Right renal pelvis (tissue), 4 donors: ENCODE data around the gene METTL25B. TPM values are rescaled to one million over a fixed set of nuclear protein-coding genes. Genes with fewer than 3 reads are reported as not detected.

Experiments
- DNase-seq, 4 donors: peaks; one replicate each; pipeline ENCODE4 v3.0.0-alpha.2; 2013; ENCODE audit warnings: low read depth in 4 of 4, low spot score in 3 of 4, missing footprints in 1 of 4
- polyA plus RNA-seq, 4 donors: library from polyadenylated mRNA; unstranded; fragments of 120-200 nt; gene quantifications; one replicate each; pipeline ENCODE4 v1.2.1, GENCODE V29; 2013; ENCODE audit not compliant: insufficient read length in 4 of 4

Gene METTL25B
- polyA plus RNA-seq = 10 to 100 TPM; 29.9 to 36.6 (median 34.6) TPM

DNA sequence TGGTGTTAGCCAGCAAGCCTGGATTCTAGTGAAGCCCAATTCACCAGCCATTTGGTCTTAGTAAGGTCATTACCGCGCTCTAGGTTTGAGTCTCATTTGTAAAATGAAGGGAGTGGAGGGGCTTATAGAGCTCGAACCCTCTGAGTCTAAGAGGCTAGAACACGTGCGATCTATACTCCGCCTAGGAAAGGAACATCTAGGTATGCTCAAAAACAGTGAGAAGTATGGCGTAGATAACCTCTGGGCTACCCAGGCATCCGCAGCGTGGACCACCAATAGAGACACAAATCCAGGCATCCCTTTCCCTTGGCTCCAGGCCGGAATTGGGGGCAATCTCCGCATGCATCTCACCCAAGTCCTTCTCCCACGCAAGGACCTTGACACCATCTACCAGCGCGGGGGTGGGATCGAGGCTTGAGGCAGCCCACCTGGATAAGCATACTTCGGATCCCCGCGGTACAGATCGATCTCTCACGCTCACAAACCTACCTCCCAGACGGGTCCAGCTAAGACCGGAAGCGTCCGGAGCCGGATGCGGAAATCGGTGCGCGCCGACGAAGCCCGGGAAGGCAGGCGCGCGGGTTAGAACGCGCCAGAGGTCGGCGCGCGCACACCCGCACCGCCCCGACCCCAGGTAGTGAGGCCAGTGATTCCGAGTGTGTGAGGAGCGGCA lies at the start of gene METTL25B:
METTL25B (plus strand) TSS at position 544 of the 673 bp plus-strand sequence. CDS start 636 bp downstream, outside the sequence.
- DNase-seq = no peak

DNA sequence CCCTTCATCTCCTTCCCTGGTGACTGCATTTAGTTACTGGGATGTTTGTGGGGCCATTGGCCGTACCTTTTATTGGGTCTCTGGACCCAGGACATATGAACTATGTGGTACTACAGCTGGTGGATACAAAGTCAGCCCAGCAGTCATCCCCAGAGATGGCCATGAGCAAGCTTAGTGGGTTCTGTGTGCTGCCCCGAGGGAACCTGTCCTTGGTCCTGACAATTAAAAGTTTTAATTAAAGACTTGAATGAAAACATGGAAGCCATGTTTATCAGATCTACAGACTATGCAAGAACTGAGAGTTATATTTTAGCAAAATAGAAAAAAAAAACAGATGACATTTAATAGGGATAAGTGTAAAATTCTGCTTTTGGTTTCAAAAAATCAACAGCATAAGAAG lies 48.2 kb upstream of the METTL25B start:
- no peak for DNase-seq

DNA sequence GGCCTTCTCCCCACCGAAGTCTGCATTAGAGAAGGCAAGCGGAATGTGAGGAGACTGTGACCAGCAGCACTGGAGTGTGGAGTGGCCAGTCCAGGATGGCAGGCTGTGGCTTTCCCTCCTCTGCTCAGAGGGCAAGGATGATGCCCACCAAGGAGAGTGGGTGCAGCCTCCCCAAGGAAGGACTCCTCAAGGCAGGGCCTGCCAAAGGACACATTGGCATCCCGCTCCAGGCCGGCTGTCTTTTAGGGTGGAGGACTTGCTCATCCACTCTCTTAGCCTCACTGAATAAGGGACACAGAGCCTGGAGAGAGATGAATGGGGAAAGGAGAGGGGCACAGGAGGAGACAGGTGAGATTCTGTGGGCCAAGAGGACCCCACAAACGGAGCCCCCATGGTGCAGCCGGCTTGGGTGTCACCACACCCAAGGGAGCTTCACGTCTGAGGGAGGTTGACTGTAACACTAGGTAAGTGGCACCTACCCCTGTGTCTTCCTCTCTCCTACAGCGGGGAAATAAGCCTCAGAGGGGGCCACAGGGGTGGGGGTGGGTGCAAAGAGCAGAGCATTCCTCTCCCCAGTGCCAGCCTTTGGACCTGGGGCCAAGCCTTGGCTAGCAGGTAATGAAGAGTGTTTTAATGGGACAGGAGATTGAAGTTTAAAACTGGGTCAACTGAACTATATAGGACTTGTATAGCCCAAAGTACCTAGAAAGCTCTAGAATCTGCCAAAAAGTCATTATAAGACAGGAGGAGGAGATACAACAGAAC lies 46.9 kb upstream of the METTL25B start:
- no peak for DNase-seq

DNA sequence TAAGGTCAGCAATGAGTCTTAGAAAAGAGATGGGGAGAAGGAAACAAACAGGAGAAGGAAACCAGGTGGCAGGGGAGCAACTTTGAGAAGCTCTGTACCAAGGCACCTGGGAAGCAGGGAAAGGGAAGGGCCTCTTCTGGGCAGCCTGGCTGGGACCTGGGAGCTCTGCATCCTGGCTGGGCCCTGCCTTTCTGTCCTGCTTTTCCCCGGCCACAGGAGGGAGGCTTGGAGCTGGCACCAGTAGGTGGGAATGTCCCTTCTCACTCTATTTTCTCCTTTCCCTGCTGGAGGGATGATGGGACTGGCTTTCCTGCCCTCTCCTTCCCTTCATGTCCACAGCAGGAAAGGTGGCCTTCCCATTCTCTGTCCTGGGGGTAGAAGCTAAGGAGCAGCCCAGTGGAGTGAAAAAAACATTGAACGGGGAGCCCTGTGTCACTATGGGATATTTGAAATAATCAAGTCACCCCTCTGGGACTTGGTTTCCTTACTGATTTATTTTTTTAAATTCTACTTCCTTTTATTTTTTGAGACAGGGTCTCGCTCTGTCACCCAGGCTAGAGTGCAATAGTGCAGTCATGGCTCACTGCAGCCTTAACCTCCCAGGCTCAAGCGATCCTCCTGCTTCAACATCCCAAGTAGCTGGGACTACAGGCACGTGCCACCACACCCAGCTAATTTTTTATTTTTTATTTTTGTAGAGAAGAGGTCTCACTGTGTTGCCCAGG lies 45.9 kb upstream of the METTL25B start:
- no peak for DNase-seq

DNA sequence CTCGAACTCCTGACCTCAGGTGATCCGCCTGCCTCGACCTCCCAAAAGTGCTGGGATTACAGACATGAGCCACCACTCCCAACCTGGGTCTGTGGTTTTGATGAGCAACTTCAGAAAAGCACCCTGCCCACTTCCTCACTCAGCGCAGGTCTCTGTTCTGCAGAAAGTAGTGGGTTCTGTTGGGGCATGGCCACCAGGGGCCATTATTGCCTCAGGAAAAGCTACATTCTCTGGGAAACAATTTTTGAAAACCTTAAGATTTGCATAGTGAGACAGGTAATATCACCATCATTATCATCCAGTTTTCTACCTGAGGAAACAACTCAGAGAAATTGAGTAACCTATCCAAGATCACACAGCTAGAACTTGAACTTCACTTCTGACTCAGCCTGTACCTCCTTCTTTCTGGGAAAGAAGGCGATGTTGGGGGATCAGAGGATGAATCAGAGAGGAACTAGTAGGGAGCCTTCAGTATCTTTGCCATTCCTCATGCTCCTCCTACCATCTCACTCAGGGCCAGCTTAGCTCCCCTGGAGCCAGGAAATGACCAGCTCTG lies 44.0 kb upstream of the METTL25B start:
- no peak for DNase-seq

DNA sequence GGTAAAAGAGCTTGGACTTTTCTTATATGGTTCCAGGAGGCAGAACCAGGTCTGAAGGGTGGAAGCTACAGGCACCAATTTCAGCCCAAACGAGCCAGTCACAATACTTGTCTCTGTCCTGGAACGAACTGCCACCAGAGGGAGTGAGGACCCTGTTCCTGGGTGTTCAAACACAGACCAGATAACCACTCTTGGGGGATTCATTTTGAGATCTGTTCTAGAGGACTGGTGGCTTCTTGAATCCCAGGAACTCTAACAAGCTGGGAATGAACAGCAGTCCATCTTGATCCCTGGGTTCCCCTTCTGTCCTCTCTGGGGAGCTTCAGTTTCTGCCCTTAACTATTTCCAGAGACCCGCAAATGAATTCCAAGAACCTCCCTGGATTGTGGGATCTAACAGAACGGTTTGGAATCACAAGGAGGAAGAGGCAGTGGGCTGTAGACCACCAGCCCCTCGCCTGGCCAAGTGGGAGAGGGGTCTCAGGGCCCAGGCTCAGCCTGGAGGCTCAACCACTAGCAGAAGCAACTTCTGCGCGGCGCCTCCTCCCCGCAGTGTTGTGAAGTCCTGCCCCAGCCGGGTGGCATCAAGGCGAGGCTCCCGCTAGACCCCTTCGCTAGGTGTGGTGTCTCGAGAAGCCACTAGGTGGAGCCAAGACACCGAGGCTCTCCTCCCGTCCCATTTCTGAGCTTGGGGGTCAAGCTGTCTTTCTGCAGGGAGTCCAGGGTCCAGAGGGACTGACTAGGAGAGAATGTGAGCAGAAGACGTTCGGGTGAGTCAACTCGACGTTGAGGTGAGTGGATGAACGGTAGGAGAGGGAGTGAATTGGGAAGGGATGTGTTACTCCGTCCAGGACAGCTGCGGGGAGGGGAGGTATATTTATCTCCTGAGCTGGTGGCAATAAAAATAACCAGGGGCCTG lies 39.0 kb upstream of the METTL25B start:
- DNase-seq = peak; percentile 78 to 86 (median 84)

DNA sequence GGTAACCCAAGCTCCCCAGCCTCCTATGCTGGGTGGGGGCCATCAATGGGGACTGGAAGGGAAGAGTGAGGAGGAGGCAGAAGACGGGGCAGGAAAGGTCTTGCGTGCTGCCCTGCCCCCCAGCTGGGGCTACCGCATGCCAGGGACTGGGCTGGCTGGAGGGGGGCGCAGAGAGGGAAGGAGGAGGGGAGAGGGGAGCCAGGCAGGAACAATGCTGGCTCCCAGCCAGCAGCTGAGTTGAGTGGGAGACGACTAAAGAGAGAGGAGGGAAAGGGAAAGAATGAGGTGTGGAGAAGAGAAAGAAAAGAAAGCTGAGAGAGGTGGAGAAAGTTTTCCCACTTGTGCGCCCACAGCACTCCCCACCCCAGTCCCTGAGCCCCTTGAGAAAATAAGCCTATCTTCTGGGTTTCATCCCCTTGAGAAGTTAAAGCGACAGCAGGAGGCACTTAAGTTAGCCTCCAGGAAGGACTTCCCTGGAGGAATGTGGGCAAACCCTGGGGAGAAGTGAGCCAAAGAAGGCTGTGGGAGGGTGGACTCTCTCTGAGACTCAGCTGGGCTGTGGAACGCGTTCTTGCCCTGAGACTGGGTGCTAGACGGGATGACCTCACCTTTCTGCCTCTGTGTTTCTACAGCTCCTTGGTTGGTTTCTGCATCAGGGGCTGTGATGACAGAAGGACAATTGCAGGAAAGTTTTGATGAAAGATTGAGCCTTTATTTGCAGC lies 38.2 kb upstream of the METTL25B start:
- no peak for DNase-seq

DNA sequence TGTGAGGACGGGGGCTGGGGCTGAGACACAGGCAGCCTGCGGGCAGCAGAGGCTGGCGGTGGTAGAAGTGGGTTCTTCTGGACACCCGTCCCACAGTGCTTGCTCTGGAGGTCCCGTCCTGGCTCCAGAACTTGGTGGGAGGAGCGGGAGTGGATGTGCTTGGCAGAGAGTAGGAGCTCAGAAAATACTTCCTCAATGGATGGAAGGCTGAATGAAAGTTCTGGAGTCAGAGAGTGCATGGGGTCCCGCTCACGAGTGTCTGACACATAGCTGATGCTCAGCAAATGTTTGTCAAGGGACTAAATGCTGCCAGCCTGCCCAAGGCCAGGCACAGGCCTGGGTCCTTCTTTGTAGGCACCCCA lies 37.6 kb upstream of the METTL25B start:
- no peak for DNase-seq

DNA sequence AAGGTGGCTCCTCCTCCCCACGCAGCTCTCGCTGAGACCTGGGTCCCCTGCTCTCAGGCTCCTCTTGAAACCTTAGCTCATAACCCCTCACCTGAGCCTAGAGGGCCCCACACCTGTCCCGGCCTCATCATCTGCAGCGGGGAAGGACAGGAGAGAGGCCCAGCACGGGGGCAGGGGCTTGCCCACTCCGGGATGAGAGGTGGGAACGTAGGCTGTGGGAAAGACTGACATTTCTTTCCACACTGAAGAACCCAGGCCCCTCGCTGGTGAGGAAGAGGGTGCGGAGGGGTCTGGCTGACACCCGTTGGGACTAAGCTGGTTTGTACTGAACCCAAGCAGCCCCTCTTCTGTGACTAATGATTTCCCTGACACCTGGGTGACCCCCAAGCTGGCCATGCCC lies 37.1 kb upstream of the METTL25B start:
- DNase-seq = no peak

DNA sequence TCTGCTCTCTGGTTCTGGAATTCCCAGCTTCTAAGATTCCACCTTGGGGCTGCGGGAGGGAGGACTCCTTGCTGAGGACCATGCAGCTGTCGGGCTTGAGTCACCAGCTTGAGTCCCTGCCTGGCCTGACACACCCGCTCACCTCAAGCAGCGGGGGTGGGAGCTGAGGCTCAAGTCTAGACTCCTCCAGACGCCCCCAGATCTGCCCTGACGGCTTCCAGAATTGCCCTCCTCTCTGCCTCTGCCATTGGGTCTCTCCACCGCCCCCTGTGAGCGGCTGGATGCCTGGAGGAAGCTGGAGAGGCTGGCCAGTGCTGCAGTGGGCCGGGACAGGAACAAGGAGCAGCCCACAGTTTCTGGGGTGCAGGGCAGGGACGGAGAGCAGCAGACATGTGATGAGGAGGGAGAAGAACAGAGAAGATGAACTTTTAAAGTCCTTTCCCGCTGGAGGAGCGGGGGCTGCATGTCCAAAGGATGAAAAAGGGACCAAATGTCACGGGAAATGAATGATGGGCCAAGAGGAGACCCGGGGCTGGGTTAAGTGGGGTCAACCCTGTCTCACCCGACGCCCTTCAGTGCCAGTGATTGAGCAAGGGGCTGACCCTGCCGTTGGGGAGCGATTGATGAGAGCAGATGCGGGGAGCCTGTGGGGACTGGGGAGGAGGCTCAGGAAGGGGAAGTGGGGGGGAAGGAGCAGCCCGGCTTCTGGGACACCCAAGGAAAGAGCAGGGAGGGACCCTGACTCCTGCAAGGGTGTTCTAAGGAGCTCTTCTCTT lies 36.4 kb upstream of the METTL25B start:
- no peak for DNase-seq

DNA sequence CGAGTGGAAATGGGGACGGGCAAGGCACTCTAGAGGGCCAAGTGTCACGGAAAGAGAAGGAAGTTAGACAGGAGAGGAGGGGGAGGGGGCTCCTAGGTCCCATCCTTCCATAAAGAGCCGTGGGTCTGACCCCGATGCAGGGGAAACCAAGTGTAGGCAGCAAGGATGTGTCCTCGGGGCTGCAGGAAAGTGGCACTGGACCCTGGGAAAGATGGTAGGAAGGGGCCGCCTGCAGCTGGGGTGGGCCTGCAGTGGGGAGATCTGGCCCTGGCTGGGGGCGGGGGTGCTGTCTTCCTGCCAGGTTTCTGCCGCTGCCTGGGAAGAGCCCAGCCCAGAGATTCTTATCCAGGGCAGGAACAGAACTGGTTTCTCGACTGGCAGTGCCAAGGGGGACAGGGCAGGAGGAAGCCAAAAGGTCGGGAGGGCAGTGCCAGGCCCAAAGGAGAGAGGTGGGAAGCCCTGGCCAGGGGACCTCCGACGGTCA lies 35.8 kb upstream of the METTL25B start:
- DNase-seq = no peak

DNA sequence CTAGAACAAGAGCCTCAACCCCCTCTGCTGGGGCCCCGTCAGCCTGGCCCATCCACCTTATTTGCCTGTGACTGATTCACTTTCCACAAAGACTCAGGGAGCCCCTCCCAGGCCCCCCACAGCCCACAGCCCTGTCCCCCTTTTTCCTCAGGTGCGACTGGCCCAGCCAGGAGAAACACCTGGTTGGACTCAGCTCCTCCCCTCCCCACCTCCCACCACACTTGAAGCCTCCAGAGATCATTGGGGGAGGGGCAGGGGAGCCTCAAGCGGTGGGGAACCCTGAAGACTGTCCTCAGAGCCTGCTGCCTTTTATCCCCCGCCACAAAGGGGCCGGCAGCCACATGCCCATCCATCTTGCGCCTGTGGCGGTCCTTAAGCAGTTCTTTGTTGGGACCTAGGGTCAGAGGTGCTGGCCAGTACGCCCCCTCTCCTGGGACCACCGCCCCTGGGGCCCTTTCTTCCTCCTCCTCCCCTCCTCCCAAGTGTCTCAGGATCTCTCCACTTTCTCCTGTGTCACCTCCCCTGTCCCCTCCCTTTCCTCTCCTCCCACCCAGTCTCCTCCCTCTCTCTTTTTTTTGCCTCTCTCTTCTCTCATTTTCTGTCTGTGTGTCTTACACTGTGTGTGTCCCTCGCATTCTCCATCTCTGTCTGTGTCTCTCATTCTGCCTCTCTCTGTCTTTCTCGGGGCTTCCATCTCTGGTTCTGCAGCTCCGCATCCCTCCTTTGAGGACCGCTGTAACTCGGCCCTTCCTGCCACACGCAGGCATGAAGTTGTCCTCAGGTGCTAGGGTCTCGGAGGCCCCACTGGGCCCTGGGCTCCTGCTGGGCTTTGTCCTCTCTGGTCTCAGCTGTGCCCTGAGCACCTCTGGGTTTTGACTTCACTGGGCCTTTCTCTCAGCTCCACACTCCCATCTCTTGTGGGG lies 35.1 kb upstream of the METTL25B start:
- DNase-seq = peak in 3 of 4 donors; percentile 75 to 84 (median 80)

DNA sequence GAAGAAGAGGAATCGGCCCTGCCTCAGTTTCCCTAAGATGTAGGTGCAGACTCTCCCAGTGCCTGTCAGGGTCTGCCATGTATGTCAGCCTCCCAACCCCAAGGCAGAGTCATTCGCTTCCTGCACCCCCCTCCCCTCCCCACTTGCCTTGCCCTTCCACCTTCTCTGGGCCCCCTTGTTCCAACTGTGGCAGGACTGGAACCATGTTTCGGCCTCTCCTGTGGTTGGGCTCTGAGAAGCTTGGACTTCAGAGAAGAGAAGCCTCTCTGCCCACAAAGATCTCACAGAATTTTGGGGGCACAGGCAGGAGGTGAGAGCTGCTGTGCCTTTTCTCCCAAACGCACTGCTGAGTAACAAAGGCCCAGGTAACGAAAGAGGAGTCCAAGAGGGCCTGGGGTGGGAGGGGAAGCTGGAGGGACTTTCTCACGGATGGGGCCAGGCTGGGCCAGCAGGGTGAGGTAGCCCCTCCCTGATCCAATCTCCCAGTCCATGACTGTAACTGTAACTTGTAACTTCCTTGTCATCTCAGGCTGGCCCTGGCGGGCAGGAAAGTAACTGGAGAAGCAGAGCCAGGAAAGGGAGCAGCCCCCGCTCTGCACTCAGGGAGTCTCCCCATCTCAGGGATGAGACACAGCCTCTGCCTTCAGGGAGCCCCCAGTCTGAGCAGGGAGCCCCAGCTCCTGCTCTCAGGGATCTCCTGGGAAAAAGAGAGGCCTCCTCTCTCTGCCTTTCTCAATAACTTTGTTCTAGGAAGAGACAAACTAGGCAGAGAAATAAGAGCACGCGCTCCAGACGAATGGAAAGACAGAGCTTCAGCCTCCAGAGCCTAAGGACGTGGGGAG lies 34.2 kb upstream of the METTL25B start:
- DNase-seq = no peak

DNA sequence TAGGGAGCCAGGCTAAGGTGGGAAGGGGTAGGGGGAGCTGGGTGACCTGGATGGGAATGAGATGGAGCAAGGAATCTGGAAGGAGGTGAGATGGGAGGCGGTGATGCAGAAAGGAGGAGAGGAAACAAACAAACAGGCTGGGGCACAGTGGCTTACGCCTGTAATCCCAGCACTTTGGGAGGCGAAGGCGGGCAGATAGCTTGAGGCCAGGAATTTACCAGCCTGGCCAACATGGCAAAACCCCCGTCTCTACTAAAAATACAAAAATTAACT lies 33.6 kb upstream of the METTL25B start:
- DNase-seq = no peak

DNA sequence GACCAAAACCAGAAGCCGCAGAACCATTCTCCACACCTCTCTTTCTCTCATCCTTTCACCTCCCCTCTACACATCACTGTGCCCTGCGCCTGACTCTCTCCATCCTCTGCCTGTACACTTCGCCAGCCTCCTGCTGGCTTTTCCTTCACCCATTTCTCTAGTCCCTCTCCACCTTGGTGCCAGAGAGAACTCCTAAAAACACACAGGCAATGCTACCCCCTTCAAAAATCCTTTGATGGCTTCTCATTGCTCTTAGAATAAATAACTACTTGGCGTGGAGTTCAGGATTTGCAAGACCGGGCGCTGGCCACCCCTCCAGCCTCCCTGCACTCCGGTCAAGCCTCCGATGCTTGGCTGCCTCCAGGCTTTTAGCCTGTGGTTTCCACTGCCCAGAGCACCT lies 31.5 kb upstream of the METTL25B start:
- DNase-seq = no peak

DNA sequence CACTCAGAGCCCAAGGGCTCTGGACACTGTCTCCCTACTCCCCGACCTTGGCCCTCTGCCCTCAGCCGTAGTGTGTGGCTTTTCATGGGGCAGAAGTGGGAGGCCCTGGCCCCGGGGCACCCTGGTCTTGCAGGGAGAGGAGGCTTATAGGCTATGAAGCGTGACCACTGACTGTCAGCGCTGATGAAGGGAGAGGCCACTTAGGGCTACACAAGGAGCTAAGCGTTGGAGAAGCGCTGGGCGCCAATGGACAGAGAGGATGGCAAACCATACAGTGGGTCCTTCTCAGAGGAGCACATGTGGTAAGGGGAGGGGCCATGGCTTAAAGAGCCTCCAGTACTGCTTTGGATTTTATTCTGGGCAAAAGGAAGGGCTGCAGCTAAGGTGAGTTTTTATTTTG lies 30.8 kb upstream of the METTL25B start:
- DNase-seq = no peak

DNA sequence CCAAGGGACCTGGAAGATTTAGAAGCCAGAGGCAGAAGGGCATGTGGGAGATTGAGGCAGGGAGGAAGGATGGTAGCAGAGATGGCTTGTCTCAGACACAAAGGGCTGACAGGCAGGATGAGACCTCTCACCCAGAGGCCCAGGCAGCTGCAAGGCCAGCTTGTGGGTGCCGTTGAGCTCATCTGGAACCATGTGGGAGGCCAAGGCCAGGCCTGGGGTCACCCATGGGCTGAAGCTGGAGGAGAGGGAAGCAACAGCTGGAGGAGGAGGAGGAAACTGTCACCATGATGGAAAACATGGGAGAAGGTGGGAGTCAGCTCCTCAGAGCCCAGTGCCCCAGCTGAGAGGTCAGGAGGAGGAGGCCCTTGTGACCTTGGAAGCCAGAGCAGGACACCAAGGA lies 29.3 kb upstream of the METTL25B start:
- no peak for DNase-seq
